GM10248 (cell line): Measurements from ENCODE around the gene FOXL3.

Experiments
- CTCF ChIA-PET: fragments of 300-600 bp; sonication (Branson Sonifier 250); formaldehyde crosslinking; extraction: SDS; loops from one replicate; lab custom pipeline; 2021; ENCODE audit warnings: antibody characterized with exemption; lab: Yijun Ruan, JAX
- POLR2A ChIA-PET: fragments of 350-650 bp; sonication (Branson Sonifier 250); formaldehyde crosslinking; extraction: SDS; loops from one replicate; lab custom pipeline; 2020; ENCODE audit warnings: antibody characterized with exemption; lab: Yijun Ruan, JAX
- DNase-seq: peaks from one replicate; pipeline ENCODE4 v3.0.0; 2012; ENCODE audit errors: extremely low spot score
- CTCF ChIP-seq: IDR thresholded peaks from 2 replicates; pipeline ENCODE4 v1.5.1; 2012; ENCODE audit warnings: mild to moderate bottlenecking, low read depth; ENCODE audit errors: extremely low read depth, missing control alignments, control extremely low read depth

FOXL3 gene

GRCh38 chr7:338295-339061 lies 48.5 kb downstream of the FOXL3 start:
- TF ChIP-seq CTCF = no peak
- DNase-seq = no peak
- ChIA-PET POLR2A (no interaction called here), CTCF (no interaction called here)

GRCh38 chr7:339062-339342 lies 49.0 kb downstream of the FOXL3 start:
- DNase-seq = no peak
- CTCF ChIA-PET = no interaction called here
- POLR2A ChIA-PET = no interaction called here
- TF ChIP-seq CTCF = no peak

GRCh38 chr7:339696-340095 lies 49.7 kb downstream of the FOXL3 start:
- TF ChIP-seq CTCF = no peak
- ChIA-PET POLR2A (no interaction called here), CTCF (no interaction called here)
- no peak for DNase-seq

GRCh38 chr7:340200-340937 lies 50.4 kb downstream of the FOXL3 start:
- ChIA-PET POLR2A (no interaction called here), CTCF (no interaction called here)
- DNase-seq = no peak
- no peak for TF ChIP-seq CTCF
